HG03039 (cell line): Measurements from ENCODE around the gene GABRD.
"Not testable (repeated sequence)": the region's sequence is repeated elsewhere in the genome, so short reads cannot be mapped to it uniquely, and the experiment has no call there.

Source experiments
- ATAC-seq: cut with Tn5 transposase; IDR thresholded peaks from one replicate; pipeline ENCODE4 v1.9.1; 2021; ENCODE audit warnings: mild to moderate bottlenecking, moderate library complexity; ENCODE audit not compliant: unreplicated experiment

The GABRD gene

DNA sequence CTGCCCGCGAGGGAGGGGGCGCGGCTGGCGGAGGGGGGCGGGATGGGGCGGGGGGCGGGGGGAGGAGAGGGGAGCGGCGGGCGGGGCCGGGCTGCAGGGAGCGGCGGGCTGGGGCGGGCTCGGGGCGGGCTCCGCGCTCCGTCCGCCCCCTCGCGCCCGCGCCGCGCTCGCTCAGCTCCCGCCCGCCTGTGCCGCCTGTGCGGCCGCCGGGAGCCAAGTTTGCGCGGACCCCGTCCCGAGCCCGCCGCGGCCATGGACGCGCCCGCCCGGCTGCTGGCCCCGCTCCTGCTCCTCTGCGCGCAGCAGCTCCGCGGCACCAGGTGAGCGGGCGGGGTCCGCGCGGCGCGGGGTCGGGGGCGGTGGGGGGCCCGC is at the start of gene GABRD:
Gene GABRD, plus strand, starts transcription at position 174 of the 372 bp plus-strand sequence. Its CDS starts 79 bp downstream, at position 253.
- ATAC-seq = no peak

DNA sequence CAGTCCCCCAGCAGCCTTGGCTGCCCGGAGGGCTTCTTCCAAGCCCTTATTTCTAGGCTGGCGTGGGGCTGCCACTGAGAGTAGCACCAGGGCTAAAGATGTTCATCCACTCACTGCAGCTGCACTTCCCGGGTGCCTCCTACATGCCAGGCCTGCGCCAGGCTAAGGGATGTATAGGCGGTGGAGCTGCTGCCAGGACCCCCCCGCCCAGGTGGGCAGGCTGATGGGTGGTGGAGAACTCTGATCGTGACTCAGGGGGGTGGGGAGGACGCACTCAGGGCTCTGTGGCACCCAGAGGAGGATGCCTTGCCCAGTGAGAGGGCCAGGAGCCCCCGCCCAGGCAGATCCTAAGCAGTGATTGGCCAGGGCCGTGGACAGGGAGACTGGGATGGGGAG is 49.6 kb upstream of the GABRD start:
- ATAC-seq = no peak

DNA sequence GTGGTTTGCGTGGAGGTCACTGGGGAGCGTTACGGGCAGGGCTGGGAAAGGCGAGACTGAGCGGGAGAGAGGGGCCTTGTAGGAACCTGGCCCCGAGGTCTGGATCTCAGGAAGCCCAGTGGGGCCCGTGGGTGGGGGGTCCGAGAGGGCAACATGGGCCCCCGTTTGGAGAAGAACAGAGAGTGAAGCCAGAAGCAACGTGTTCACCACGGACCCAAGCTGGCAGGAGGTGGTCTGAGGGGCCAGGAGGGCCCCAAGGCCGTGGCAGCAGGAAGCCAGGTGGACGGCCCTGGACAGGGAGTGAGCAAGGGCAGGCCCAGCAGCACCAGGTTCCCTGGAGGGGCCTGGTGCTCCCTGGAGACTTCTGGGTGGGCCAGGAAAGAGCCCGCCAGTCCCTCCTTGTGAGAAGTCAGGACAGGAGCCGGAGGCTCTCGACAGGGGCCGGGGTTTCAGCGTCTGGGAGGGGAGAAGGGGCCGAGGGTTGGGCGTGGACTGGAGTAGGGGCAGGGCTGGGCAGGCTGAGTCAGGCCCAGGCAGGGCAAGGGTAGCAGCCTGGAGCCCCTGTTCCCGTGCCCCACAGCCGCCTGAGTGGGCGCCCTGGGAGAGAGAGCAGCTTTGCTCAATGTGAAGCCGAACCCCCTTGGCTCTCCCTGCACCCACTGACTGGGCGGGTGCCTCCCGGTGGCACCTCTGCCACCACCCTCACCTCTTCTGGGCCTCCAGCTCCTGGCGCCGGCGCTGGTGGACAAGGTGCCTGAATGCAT is 49.0 kb upstream of the GABRD start:
- ATAC-seq = no peak

DNA sequence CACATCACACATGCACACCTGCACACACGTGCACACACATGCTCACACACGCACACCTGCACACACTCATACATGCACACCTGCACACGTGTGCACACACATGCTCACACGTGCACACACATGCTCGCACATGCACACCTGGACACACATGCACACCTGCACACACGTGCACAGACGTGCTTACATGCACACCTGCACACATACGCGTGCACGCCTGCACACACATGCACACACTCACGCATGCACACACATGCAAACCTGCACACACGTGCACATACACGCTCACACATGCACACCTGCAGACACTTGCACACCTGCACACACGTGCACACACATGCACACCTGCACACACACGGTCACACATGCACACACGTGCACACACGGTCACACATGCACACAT is 48.1 kb upstream of the GABRD start:
- no peak for ATAC-seq

GRCh38 chr1:1971688-1972087 is 47.5 kb upstream of the GABRD start:
- ATAC-seq = no peak

GRCh38 chr1:1972976-1973715 is 46.0 kb upstream of the GABRD start:
- no peak for ATAC-seq

GRCh38 chr1:1973716-1974642 is 45.2 kb upstream of the GABRD start:
- no peak for ATAC-seq

- ATAC-seq = no peak
These were observed 44.3 kb upstream of the GABRD start for GRCh38 chr1:1974834-1975233.

- no peak for ATAC-seq
These were observed 43.6 kb upstream of the GABRD start for GRCh38 chr1:1975535-1975934.

DNA sequence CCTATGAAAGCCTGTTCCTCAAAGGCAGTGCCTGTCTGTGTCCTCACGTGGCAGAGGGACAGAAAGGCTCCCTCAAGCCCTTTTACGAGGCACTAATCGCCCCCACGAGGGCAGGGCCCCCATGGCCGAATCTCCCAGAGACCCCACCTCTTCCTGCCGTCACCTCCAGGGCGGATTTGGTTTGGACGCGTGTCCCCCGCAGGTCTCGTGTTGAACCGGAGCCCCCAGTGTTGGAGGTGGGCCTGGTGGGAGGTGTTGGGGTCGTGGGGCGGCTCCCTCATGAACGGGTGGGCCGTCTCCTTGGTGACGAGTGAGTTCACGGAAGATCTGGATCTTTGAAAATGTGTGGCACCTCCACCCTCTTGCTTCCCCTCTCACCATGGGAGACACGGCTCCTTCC is 43.1 kb upstream of the GABRD start:
- ATAC-seq = no peak

DNA sequence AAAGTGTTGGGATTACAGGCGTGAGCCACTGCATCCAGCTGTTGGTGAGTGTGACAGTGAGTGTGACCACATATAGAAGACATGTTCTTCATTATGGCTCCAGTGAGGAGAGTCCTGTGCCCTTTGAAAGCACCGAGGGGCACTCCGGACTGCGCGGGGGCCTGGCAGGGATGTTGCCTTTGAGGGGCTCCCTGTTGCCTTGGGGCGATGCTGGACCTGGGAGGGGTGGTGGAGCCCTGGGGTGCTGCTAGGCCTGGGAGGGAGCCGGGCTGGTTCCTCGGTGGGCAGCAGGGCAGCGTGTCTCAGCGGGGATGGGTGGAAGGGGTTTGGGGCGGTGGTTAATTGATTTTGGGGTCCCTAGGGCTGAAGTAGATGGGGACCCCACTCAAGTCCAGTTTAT is 41.0 kb upstream of the GABRD start:
- no peak for ATAC-seq

- not testable (repeated sequence) for ATAC-seq
These were observed 40.3 kb upstream of the GABRD start for GRCh38 chr1:1978690-1979481.

GRCh38 chr1:1979482-1980165 is 39.5 kb upstream of the GABRD start:
- no peak for ATAC-seq

- ATAC-seq = no peak
These were observed 38.5 kb upstream of the GABRD start for GRCh38 chr1:1980467-1981141.

DNA sequence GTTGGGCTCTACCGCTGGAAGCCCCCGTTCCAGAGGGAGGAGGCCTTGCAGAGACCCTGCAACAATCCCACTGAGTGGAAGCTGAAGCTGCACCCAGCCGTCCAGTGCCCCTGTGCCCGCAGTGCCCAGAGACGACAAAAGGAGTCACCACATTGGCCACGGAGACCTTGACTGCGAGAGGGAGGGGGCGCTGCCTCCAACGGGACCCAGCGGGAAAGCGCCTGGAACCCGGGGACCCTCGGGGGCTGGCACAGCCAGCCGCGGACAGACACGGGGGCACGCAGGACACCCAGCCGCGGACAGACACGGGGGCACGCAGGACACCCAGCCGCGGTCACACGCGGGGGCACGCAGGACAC is 38.0 kb upstream of the GABRD start:
- no peak for ATAC-seq

DNA sequence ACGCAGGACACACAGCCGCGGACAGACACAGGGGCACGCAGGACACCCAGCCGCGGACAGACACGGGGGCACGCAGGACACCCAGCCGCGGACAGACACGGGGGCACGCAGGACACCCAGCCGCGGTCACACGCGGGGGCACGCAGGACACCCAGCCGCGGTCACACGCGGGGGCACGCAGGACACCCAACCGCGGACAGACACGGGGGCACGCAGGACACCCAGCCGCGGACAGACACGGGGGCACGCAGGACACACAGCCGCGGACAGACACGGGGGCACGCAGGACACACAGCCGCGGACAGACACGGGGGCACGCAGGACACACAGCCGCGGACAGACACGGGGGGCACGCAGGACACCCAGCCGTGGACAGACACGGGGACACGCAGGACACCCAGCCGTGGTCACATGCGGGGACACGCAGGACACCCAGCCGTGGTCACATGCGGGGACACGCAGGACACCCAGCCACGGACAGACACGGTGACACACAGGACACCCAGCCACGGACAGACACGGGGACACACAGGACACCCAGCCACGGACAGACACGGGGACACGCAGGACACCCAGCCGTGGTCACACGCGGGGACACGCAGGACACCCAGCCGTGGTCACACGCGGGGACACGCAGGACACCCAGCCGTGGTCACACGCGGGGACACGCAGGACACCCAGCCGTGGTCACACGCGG is 37.4 kb upstream of the GABRD start:
- not testable (repeated sequence) for ATAC-seq

DNA sequence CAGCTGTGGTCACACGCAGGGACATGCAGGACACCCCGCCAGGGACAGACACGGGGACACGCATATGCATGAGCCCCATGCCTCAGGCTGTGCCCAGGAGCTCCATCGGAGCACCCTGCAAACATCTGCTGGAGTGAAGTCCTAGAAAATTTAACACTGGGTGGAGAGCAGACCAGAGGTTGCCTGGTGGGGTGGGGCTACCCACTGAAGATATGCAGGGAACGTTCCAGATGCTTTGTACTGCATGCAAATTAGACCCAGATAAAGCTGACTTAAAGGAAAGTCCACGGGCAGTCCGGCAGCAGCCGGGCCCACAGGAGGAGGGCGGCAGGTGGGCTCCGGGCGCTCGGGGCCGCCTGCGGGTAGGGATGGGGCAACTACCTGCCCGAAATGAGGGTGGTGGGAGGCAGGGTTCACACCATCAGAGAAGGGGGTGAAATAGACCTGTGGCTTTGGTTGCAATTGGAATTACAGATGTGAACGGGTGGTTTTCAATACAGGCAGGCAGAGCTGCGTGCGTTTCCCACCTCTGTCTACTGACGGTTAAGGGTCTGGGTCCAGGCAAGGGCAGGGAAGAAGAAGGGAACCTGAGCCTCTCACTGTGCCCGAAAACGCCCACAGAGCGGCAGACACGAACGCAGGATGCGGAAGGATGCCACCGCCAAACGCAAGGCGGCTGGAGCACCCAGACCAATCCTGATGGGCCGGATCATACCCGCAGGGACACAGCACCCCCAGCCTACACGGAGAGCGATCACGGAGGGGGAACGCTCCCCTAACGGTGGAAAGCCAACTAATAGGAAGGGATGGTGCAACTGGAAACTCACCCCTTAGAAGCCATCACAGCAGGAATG is 36.5 kb upstream of the GABRD start:
- ATAC-seq = no peak

DNA sequence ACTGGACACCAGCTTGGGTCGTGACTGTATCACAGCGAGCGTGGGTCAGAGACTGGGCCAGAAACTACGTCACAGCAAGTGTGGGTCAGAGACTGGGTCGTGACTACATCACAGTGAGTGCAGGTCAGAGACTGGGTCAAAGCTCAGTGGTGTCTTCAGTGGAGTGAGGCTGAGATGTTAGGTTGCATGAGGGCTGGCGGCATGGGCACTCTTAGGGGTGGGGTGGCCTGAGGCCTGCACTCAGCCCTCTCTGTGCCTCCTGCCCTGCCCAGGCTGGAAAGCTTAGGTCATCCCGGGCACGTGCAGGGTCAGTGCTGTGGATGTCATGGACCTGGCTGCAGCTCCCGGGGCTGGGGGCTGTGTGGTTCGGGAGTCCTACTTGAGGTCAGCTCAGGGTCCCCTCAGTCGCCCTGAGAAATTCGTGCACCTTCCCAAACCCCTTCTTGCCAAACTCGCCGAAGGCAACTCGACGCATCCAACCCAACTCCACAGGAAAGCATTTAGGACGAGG is 34.5 kb upstream of the GABRD start:
- ATAC-seq = no peak
